ENCODE data around the gene ABCB8. TPM values are rescaled to one million over a fixed set of nuclear protein-coding genes. Genes with fewer than 3 reads are reported as not detected.

The ABCB8 gene
- total and polyA plus RNA-seq, 9 of the 15 experiments (the other 6 are each of a cell fraction or from before 2014, with no cell fraction given): 7.6 to 106 (median 36.3) TPM

GRCh38 chr7:150983893-150984368, 44.3 kb upstream of the ABCB8 start (continued):
- TF ChIP-seq REST (IDR thresholded peaks at IDR 0.05; ENCODE audit: borderline replicate concordance) (peak; percentile 100), REST (CRISPR knock-in tag; IDR thresholded peaks at IDR 0.05; ENCODE audit: low read depth) (peak; percentile 99), SMC3 (conservative IDR thresholded peaks at IDR 0.05; ENCODE audit: insufficient read depth, low read depth, low read length) (no peak), DDX20 (tag; IDR thresholded peaks at IDR 0.05; ENCODE audit: low read depth) (peak; percentile 69; the same call in 1 of the 2 replicates), GATA2 (CRISPR knock-in tag; IDR thresholded peaks at IDR 0.05) (peak; percentile 19; the same call in 1 of the 2 replicates), ZNF280B (CRISPR knock-in tag; IDR thresholded peaks at IDR 0.05) (no peak), ZNF184 (CRISPR knock-in tag; IDR thresholded peaks at IDR 0.05) (no peak), ZNF121 (CRISPR knock-in tag; conservative IDR thresholded peaks at IDR 0.05) (no peak)

Measured in K562 (cell line).